ENCODE measurements around the gene ERGIC3. TPM values are rescaled to one million over a fixed set of nuclear protein-coding genes. Genes with fewer than 3 reads are reported as not detected.

Gene ERGIC3
- total RNA-seq, 2 donors from 2014 or later, result 99.9 to 155 TPM

DNA sequence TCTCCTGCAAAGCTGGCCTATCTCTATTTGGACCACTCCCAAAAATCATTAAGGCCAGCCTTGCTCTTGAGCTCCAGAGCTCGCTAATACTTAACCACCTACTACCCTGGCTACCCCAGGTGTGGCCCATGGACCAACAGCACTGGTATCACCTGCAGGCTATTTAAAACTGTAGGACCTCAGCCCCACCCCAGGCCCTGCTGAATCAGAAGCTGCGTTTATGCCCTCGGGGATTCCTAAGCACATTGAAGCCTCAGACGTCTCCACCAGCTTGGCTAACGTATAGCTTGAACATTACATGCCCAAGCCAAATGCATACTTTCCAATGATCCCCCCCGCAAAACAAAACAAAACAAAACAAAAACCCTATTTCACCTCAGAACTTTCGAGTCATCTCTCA is 54.0 kb downstream of the ERGIC3 start:
- Histone ChIP-seq H3K36me3 (no peaks in the 10 kb centered on the region), H3K4me1 (peaks cover 0 to 6% of the 10 kb centered on the region in 2 donors), H3K27ac (no peak overlapping the region), H3K9me3 (no peaks in the 10 kb centered on the region), H3K4me3 (no peak overlapping the region), H3K27me3 (no peaks in the 10 kb centered on the region)
- TF ChIP-seq, protein P1, sequence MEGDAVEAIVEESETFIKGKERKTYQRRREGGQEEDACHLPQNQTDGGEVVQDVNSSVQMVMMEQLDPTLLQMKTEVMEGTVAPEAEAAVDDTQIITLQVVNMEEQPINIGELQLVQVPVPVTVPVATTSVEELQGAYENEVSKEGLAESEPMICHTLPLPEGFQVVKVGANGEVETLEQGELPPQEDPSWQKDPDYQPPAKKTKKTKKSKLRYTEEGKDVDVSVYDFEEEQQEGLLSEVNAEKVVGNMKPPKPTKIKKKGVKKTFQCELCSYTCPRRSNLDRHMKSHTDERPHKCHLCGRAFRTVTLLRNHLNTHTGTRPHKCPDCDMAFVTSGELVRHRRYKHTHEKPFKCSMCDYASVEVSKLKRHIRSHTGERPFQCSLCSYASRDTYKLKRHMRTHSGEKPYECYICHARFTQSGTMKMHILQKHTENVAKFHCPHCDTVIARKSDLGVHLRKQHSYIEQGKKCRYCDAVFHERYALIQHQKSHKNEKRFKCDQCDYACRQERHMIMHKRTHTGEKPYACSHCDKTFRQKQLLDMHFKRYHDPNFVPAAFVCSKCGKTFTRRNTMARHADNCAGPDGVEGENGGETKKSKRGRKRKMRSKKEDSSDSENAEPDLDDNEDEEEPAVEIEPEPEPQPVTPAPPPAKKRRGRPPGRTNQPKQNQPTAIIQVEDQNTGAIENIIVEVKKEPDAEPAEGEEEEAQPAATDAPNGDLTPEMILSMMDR (IDR thresholded peaks at IDR 0.05), result no peak
- DNase-seq (ENCODE audit: low spot score), result no peak

DNA sequence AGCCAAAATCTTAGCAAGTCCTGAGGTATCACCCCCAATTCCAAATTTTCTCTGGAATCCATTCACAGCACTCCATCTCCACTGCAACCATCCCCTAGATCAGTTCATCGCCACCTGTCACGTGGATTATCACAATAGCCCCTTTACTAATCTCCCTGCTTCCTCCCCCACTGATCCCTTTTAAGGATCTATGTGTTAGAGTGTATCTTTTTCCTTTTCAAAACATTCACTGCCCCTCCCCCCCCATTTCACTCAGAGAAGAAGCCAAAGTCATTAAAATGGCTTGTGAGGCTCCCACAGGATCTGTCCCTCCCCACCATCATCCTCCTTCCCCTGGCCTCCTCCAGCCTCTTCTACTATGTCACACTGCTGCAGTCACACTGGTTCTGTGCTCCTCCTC is 55.3 kb downstream of the ERGIC3 start:
- Histone ChIP-seq H3K4me3 (no peak overlapping the region), H3K4me1 (peaks cover 0 to 19% of the 10 kb centered on the region in 2 donors), H3K36me3 (no peaks in the 10 kb centered on the region), H3K27ac (no peak overlapping the region), H3K27me3 (no peaks in the 10 kb centered on the region), H3K9me3 (no peaks in the 10 kb centered on the region)
- DNase-seq (ENCODE audit: low spot score), result no peak
- TF ChIP-seq, protein P1 (IDR thresholded peaks at IDR 0.05), result no peak

DNA sequence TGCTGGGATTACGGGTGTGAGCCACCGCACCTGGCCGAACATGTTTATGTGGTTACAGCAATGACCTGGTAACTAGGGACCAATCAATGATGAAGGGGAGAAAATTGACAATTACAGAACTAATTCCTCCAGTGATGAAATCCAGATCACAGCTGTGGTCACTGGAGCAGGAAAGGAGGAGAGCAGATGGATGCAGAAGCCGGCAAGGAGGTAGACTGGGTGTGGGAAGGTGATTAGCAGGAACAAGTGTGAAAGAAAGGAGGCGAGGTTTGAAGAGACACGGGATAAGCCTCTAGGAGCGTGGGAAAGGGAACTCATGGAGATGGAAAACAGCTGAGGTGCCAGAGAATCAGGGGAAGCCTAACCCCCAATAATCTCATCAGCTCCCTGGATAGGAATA is 56.6 kb downstream of the ERGIC3 start:
- DNase-seq (ENCODE audit: low spot score), result no peak
- H3K27me3 ChIP-seq, result no peaks in the 10 kb centered on the region
- no peak overlapping the region for H3K27ac ChIP-seq
- H3K4me3 ChIP-seq, result no peak overlapping the region
- TF ChIP-seq, protein P1 (IDR thresholded peaks at IDR 0.05), result no peak
- no peaks in the 10 kb centered on the region for H3K36me3 ChIP-seq
- H3K9me3 ChIP-seq, result no peaks in the 10 kb centered on the region
- peaks cover 0 to 20% of the 10 kb centered on the region in 2 donors for H3K4me1 ChIP-seq

GRCh38 chr20:35598899-35599775 is 57.3 kb downstream of the ERGIC3 start:
- Histone ChIP-seq H3K27me3 (no peaks in the 10 kb centered on the region), H3K4me3 (no peak overlapping the region), H3K27ac (no peak overlapping the region), H3K4me1 (peaks cover 0 to 20% of the 10 kb centered on the region in 2 donors), H3K9me3 (no peaks in the 10 kb centered on the region), H3K36me3 (no peaks in the 10 kb centered on the region)
- TF ChIP-seq, protein P1 (IDR thresholded peaks at IDR 0.05), result no peak
- no peak for DNase-seq (ENCODE audit: low spot score)

DNA sequence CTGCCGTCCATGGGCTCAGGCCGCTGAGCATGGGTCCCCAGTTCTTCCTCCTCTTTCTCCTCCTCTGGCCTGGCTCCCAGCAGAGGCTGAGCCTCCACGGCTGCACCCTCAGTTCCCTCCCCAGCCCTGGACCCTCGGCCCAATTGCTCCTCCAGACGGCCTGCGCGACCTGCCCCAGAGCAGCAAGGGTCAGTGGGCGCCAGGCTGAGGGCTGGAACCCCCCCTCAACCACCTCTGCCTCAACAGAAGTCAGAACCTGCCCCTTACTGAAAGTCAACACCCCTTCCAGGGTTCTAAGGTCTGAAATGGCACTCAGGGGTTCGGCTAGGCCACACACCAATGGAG is 57.9 kb downstream of the ERGIC3 start:
- no peak for DNase-seq (ENCODE audit: low spot score)
- no peaks in the 10 kb centered on the region for H3K36me3 ChIP-seq
- no peak overlapping the region for H3K4me3 ChIP-seq
- TF ChIP-seq, protein P1 (IDR thresholded peaks at IDR 0.05), result no peak
- H3K9me3 ChIP-seq, result no peaks in the 10 kb centered on the region
- H3K4me1 ChIP-seq, result peaks cover 0 to 20% of the 10 kb centered on the region in 2 donors
- H3K27me3 ChIP-seq, result no peaks in the 10 kb centered on the region
- H3K27ac ChIP-seq, result no peak overlapping the region

All from right atrium auricular region (tissue), 2 donors.